ENCODE data around the gene SUPT3H.
"Not testable (repeated sequence)": the region's sequence is repeated elsewhere in the genome, so short reads cannot be mapped to it uniquely, and the experiment has no call there.

The SUPT3H gene

GRCh38 chr6:44906761-44907160 is 471.0 kb downstream of the SUPT3H start:
- no peak for DNase-seq (ENCODE audit: low spot score)
- TF ChIP-seq CTCF (IDR thresholded peaks at IDR 0.05) = no peak
- Histone ChIP-seq H3K4me3 (no peak overlapping the region), H3K27ac (no peak overlapping the region)

DNA sequence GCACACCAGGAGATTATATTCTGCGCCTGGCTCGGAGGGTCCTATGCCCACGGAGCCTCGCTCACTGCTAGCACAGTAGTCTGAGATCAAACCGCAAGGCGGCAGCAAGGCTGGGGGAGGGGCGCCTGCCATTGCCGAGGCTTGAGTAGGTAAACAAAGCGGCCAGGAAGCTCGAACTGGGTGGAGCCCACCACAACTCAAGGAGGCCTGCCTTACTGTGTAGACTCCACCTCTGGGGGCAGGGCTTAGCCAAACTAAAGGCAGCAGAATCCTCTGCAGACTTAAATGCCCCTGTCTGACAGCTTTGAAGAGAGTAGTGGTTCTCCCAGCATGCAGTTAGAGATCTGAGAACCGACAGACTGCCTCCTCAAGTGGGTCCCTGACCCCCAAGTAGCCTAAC is 477.4 kb downstream of the SUPT3H start:
- not testable (repeated sequence) for DNase-seq (ENCODE audit: low spot score); H3K27ac ChIP-seq; H3K4me3 ChIP-seq

DNA sequence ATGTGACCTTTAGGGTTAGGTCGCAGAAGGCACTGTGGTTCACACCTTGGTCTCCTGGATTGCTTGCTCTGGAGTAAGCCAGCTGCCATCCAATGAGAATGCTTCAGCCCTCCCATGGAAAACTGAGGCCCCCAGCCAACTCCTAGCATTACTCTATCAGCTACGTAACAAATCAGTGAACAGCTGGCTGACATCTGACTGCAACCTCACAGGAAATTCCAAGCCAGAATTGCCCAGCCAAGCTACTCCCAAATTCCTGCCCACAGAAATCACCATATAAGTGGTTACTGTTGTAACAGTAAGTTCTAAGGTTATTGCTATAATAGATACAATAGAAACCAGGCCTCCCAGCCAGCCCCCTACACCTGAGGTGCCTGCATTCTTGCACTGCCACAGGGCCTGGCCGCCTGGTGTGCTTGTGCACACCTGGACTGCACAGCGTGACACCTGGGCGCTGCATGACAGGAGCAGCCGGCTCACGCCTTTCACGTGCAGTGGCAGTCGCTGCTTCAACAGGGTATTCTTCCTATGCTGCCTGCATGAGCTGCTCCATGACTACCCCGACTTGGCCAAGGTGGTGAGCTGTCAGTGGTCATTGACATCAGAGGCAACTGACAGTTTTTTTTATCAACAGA is 479.3 kb downstream of the SUPT3H start:
- no peak for TF ChIP-seq CTCF (IDR thresholded peaks at IDR 0.05)
- Histone ChIP-seq H3K4me3 (no peak overlapping the region), H3K27ac (no peak overlapping the region)
- no peak for DNase-seq (ENCODE audit: low spot score)

GRCh38 chr6:44897316-44897715 is 480.4 kb downstream of the SUPT3H start:
- no peak for DNase-seq (ENCODE audit: low spot score)
- TF ChIP-seq CTCF (IDR thresholded peaks at IDR 0.05) = no peak
- Histone ChIP-seq H3K4me3 (no peak overlapping the region), H3K27ac (no peak overlapping the region)

DNA sequence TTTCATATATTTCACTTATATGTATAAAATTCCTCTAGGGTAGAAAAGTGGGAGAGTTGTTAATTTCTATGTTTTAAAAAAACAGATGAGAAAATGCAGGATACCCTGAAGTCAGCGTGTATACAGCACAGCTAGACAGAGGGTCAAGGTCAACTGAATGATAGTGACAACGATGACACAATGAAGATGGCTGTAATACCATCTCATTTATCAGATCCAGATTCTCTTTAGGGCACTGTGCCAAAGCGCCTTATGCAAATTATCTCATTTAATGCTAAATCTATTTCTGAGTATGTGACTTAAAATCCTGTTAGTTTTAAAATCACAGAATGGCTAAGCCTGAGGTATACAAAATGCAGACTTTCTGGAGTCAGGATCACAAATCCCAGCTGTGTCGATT is 481.0 kb downstream of the SUPT3H start:
- Histone ChIP-seq H3K4me3 (no peak overlapping the region), H3K27ac (no peak overlapping the region)
- DNase-seq (ENCODE audit: low spot score) = no peak
- no peak for TF ChIP-seq CTCF (IDR thresholded peaks at IDR 0.05)

DNA sequence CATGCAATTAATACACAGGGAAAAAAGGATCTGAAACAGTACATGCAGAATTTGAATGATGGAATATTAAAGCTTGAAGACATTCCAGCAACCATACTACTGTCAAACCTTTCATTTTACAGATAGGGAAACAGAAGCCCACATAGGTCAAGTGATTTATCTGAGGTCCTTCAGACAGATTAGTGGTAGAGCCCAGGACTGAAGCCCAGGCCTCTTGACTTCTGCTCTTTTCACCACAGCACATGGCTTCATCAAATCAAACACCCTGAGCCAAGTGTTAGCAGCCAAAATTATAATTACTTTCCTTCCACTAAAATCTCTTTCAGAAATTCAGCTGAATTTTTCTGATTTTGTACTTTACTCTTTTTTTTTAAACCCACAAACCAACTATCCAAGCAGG is 485.2 kb downstream of the SUPT3H start:
- Histone ChIP-seq H3K4me3 (no peak overlapping the region), H3K27ac (no peak overlapping the region)
- no peak for DNase-seq (ENCODE audit: low spot score)
- no peak for TF ChIP-seq CTCF (IDR thresholded peaks at IDR 0.05)

DNA sequence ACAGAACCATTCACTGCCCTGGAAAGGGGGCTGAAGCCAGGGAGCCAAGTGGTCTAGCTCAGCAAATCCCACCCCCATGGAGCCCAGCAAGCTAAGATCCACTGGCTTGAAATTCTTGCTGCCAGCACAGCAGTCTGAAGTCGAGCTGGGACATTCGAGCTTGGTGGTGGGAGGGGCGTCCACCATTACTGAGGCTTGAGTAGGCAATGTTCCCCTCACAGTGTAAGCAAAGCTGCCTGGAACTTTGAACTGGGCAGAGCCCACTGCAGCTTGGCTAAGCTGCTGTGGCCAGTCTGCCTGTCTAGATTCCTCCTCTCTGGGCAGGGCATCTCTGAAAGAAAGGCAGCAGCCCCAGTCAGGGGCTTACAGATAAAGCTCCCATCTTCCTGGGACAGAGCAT is 498.7 kb downstream of the SUPT3H start:
- DNase-seq (ENCODE audit: low spot score); H3K27ac ChIP-seq; H3K4me3 ChIP-seq: not testable (repeated sequence)

DNA sequence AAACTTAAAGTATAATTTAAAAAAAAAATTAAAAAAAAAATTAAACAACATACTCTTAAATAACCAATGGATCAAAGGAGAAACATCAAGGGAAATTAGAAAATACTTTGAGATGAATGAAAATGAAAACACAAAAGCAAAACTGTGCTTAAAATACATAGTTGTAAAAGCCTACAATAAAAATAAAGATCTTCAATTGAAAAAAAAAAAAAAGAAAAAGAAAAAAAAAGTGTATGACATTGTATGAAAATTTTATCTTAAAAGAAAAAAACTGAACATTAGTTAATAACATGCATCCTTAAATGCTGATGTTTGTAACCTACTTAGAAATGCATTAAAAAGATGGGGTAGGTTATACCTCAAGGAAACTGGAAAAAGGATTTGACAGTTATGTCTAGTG is 501.1 kb downstream of the SUPT3H start:
- DNase-seq (ENCODE audit: low spot score); H3K4me3 ChIP-seq; H3K27ac ChIP-seq: not testable (repeated sequence)

GRCh38 chr6:44869321-44869897 is 508.3 kb downstream of the SUPT3H start:
- TF ChIP-seq CTCF (IDR thresholded peaks at IDR 0.05) = no peak
- no peak for DNase-seq (ENCODE audit: low spot score)
- Histone ChIP-seq H3K4me3 (no peak overlapping the region), H3K27ac (no peak overlapping the region)
